ENCODE data around the gene PLIN3.

GRCh38 chr19:4800591-4801081 lies 66.8 kb downstream of the PLIN3 start:
- TF ChIP-seq, protein P1, sequence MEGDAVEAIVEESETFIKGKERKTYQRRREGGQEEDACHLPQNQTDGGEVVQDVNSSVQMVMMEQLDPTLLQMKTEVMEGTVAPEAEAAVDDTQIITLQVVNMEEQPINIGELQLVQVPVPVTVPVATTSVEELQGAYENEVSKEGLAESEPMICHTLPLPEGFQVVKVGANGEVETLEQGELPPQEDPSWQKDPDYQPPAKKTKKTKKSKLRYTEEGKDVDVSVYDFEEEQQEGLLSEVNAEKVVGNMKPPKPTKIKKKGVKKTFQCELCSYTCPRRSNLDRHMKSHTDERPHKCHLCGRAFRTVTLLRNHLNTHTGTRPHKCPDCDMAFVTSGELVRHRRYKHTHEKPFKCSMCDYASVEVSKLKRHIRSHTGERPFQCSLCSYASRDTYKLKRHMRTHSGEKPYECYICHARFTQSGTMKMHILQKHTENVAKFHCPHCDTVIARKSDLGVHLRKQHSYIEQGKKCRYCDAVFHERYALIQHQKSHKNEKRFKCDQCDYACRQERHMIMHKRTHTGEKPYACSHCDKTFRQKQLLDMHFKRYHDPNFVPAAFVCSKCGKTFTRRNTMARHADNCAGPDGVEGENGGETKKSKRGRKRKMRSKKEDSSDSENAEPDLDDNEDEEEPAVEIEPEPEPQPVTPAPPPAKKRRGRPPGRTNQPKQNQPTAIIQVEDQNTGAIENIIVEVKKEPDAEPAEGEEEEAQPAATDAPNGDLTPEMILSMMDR (IDR thresholded peaks at IDR 0.05) = no peak
- TF ChIP-seq POLR2A (IDR thresholded peaks at IDR 0.05) = no peak

Measured in esophagus squamous epithelium (tissue), 4 donors.